ENCODE measurements around the gene ZMYND15.

GRCh38 chr17:4753392-4753791 lies 13.8 kb downstream of the ZMYND15 start:
- TF ChIP-seq EZH2phosphoT487 (IDR thresholded peaks at IDR 0.05; ENCODE audit: insufficient read depth, low read depth) (no peak), EZH2 (IDR thresholded peaks at IDR 0.05; ENCODE audit: insufficient read depth, poor library complexity, severe bottlenecking) (no peak)

All from GM23248 (cell line).